Immature natural killer cell (primary cell): ENCODE measurements around the gene ACO1. TPM values are rescaled to one million over a fixed set of nuclear protein-coding genes. Genes with fewer than 3 reads are reported as not detected.

Source experiments
- DNase-seq, 3 donors: peaks; one replicate each; pipeline ENCODE4 v3.0.0; 2022; ENCODE audit warnings: mixed read lengths in 1 of 3
- H3K27ac Mint-ChIP-seq, 6 donors: one replicate each; pipeline ENCODE4 v1.8.0; 2020; ENCODE audit warnings: mixed read lengths in 6 of 6, mild to moderate bottlenecking in 5 of 6, inconsistent platforms in 4 of 6, moderate library complexity in 3 of 6
- H3K27me3 Mint-ChIP-seq, 3 donors: one replicate each; pipeline ENCODE4 v1.8.0; 2020 to 2021; ENCODE audit warnings: low read depth in 3 of 3, mild to moderate bottlenecking in 3 of 3, mixed read lengths in 3 of 3, moderate library complexity in 3 of 3, inconsistent platforms in 1 of 3
- H3K36me3 Mint-ChIP-seq, 3 donors: one replicate each; pipeline ENCODE4 v1.8.0; 2020; ENCODE audit warnings: mixed read lengths in 3 of 3, inconsistent platforms in 2 of 3, mild to moderate bottlenecking in 2 of 3
- H3K4me1 Mint-ChIP-seq, 2 donors: one replicate each; pipeline ENCODE4 v1.8.0; 2020; ENCODE audit warnings: inconsistent platforms in 2 of 2, mild to moderate bottlenecking in 2 of 2, mixed read lengths in 2 of 2, moderate library complexity in 1 of 2
- H3K4me3 Mint-ChIP-seq, 5 donors: one replicate each; pipeline ENCODE4 v1.8.0; 2020; ENCODE audit warnings: mild to moderate bottlenecking in 5 of 5, mixed read lengths in 5 of 5, inconsistent platforms in 3 of 5, moderate library complexity in 3 of 5
- H3K9me3 Mint-ChIP-seq, 6 donors: one replicate each; pipeline ENCODE4 v1.8.0; 2020; ENCODE audit warnings: mild to moderate bottlenecking in 6 of 6, mixed read lengths in 6 of 6, inconsistent platforms in 4 of 6, moderate library complexity in 3 of 6
- polyA plus RNA-seq, 3 donors: library from polyadenylated mRNA; unstranded; fragments of 300-500 nt; fragmentation: Illumina TruSeq; gene quantifications; one replicate each; pipeline ENCODE4 v1.2.3, GENCODE V29; 2021

Gene ACO1
- polyA plus RNA-seq, 3 donors from 2014 or later = 6.2 to 16.3 (median 11.8) TPM

DNA sequence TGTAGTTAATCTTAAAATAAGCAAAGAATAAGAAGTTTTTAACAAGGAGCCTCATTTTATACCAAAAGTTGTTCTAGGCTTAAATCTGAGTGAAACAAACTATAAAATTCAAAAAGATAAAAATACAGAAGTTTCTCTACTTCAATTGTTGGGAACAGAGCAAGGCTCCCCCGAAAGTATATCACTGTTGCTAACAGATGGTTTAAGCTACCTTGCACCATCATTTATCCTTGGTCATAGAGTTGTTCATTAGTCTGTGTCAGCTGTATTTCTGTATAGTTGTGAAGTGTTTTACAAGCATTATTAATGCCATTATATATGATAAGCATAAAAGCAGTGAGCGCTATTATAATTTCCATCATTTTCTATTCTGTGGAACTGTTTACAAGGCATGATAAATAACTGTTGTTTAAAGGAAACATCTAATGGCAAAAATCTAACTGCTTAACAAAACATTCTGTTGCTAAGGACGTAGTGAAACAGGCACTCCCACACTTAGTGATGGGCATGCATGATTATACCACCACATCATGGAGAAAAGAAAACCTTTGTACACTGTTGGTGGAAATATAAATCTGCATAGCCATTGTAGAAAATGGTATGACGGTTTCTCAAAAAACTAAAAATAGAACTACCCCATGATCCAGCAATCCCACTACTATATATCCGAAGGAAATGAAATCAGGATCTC, 23.3 kb upstream of the ACO1 start:
- no peak overlapping the region for H3K4me3 Mint-ChIP-seq
- DNase-seq = no peak
- no peak overlapping the region for H3K27ac Mint-ChIP-seq
- no peaks in the 10 kb centered on the region for H3K4me1 Mint-ChIP-seq
- H3K36me3 Mint-ChIP-seq = no peaks in the 10 kb centered on the region
- H3K9me3 Mint-ChIP-seq = no peaks in the 10 kb centered on the region
- peaks cover 0 to 4% (median 0%) of the 10 kb centered on the region in 3 donors for H3K27me3 Mint-ChIP-seq

DNA sequence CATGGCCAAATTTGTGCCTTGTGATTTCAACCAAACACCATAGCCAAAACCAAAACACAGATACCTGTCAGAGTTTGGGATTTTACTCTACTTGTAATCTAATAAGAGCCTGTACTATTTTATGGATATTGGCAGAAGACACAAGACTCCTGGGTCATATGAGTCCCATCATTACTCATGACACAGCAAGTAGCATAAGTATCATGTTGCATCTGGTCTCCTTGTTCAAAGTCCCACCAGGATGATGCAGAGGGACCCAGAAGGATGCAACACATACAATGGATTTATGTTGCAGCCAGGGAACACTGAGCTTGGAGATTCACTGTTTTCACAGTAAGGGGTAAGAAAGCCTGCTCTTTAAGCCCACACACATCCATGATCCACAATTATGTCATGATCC, 13.2 kb upstream of the ACO1 start:
- H3K9me3 Mint-ChIP-seq = peaks cover 0 to 3% (median 0%) of the 10 kb centered on the region in 6 donors
- no peaks in the 10 kb centered on the region for H3K36me3 Mint-ChIP-seq
- no peak overlapping the region for H3K27ac Mint-ChIP-seq

DNA sequence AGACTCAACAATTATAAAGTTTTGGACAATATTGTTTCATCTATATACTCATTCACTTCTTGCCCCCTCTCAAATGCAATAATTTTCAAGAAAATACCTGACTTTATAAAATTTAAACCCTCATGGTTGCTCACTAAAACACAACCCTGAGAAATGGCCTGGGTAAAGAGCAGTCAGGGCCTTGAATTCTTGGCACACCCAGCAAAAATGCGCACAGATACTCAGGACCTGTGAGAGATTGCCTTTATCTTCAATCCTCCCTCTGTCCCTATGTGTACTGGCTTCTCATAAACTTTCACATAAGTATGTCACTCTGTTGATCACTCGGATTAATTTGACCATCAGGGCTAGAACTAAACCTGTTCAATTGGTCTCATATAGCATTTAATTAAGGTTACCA, 12.8 kb upstream of the ACO1 start:
- Mint-ChIP-seq H3K4me3 (no peak overlapping the region), H3K27me3 (peaks cover 0 to 8% (median 0%) of the 10 kb centered on the region in 3 donors)

More for the DNA sequence above, 13.2 kb upstream of the ACO1 start:
- Mint-ChIP-seq H3K4me1 (no peaks in the 10 kb centered on the region), H3K27me3 (peaks cover 0 to 8% (median 0%) of the 10 kb centered on the region in 3 donors), H3K4me3 (no peak overlapping the region)
- no peak for DNase-seq

DNA sequence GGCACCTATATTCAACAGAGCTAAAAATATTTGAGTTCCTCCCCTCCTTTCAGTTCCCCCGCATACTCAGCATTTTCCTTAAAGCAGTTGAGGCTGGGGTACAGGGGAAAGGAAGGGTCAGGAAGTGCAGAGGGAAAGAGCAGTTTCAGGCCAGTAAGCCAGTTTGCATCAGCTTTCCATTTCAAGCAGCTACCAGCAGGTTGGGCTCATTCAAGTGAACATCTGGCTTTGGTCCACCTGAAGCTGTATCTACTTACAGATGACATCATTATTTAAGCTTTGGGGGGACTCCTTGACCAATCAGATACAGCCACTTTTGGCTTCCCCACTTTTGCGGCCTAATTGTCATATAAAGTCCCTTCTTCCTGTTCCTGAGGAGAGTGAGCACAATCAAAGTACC, 8.2 kb upstream of the ACO1 start:
- Mint-ChIP-seq H3K4me1 (peaks cover 1 to 6% of the 10 kb centered on the region in 2 donors), H3K9me3 (no peaks in the 10 kb centered on the region), H3K36me3 (no peaks in the 10 kb centered on the region), H3K4me3 (no peak overlapping the region), H3K27ac (no peak overlapping the region), H3K27me3 (peaks cover 0 to 11% (median 2%) of the 10 kb centered on the region in 3 donors)
- no peak for DNase-seq

More for the DNA sequence above, 12.8 kb upstream of the ACO1 start:
- Mint-ChIP-seq H3K4me1 (no peaks in the 10 kb centered on the region), H3K36me3 (no peaks in the 10 kb centered on the region), H3K9me3 (peaks cover 0 to 3% (median 0%) of the 10 kb centered on the region in 6 donors), H3K27ac (no peak overlapping the region)
- no peak for DNase-seq

DNA sequence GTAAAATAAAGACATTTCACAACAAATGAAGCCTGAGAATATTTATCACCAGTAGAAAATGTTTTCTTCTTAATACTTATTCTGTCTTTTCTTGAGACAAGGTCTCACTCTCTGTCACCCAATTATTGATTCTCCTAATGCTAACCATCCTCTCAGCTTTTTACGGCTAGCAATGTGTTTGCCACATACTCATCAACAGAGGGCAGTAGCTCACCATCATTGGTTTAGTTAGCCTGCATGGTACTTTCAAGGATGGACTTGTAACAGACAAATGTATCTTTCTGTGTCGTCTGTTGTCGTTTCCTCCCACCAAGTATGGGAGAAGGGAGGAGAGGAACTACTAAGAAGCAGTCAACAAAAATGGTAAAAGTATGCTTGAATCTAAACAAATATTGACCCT, 5.9 kb upstream of the ACO1 start:
- peak; percentile 38 to 51 (median 42) for DNase-seq
- Mint-ChIP-seq H3K27me3 (peaks cover 6 to 20% (median 8%) of the 10 kb centered on the region in 3 donors), H3K9me3 (no peaks in the 10 kb centered on the region), H3K27ac (no peak overlapping the region), H3K4me3 (no peak overlapping the region), H3K36me3 (no peaks in the 10 kb centered on the region), H3K4me1 (peaks cover 2 to 9% of the 10 kb centered on the region in 2 donors)

DNA sequence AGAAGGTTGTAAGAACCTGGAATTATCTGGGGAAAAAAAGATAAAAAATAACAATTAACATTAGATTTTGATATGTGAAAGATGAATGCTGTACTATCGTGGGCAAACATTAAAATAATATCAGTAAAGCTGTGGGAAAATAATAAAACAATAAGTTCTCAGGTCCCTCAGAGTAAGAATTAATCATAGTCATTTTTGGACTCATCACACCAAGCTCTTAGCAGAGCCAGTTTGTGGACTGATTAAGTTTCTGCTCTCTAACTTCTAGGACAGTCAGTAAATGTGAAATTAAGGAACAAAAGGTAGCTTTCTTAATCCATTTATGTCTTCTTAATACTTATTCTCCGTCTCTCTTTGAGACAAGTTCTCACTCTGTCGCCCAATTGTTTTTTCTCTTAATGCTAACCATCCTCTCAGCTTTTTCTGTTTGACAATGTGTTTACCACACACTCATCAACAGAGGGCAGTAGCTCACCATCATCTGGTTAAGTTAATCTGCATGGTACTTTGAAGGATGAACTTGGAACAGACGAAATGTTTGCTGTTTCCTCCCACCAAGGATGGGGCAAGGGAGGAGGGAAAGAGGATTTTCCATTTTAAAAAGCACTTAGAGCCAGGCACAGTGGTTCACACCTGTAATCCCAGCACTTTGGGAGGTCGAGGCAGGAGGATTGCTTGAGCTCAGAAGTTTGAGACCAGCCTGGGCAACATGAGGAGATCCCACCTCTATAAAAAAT, 5.3 kb upstream of the ACO1 start:
- peak overlapping the region in 1 of 5 donors; percentile 2 for H3K4me3 Mint-ChIP-seq
- peak; percentile 60 to 70 (median 65) for DNase-seq
- H3K27me3 Mint-ChIP-seq = peaks cover 8 to 20% (median 10%) of the 10 kb centered on the region in 3 donors
- peak overlapping the region in 1 of 6 donors; percentile 14 for H3K27ac Mint-ChIP-seq
- no peaks in the 10 kb centered on the region for H3K9me3 Mint-ChIP-seq
- no peaks in the 10 kb centered on the region for H3K36me3 Mint-ChIP-seq
- peaks cover 7 to 14% of the 10 kb centered on the region in 2 donors for H3K4me1 Mint-ChIP-seq

DNA sequence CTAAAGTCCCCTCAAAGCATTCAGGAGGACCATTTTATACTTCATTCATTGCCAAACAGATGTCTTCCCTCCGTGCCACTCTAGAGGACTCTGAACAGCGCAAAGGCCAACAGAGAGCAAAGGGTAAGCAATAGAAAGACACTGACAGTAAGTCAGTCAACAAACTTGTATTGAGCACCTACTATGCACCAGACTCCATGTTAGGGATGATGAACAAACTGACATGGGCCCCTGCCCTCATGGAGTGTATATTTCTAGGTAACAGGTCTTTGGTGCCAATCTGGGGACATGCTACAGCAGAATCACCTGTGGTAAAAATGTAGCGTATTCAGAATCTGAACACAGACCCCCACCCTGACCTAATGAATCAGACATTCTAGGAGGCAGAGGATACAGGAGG, 3.5 kb upstream of the ACO1 start:
- no peak overlapping the region for H3K27ac Mint-ChIP-seq
- H3K4me1 Mint-ChIP-seq = peaks cover 12 to 20% of the 10 kb centered on the region in 2 donors

DNA sequence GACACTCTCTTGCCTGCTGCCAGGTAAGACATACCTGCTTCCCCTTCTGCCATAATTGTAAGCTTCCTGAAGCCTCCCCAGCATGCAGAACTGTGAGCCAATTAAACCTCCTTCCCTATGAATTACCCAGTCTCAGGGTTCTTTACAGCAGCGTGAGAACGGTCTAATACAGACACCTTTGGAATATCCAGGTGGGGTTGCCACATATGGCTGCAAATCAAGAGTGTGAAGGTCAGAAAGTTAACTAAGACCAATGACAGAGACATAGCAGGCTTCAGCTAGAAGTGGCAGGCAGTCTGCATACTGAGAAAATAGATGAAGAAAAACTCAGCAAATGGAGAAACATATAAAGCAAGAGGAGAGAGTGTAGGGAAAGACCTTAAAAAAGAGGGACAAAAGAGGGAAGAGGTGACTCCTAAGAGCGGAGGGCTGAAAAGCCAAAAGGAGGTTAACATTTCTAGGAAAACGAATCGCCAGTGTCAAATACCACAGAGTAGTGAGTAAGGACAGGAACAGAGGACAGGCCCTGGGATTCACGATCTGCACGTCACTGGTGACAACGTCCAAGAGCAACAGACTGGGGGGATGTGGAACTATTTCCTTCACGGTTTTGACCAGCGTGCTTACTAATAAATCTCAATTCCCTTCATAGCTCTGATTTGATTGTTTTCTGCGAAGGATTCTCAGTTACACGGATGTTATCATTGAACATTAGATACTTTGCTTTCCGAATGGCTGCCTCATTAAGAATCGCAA, 1.7 kb upstream of the ACO1 start:
- no peak overlapping the region for H3K27ac Mint-ChIP-seq
- H3K4me3 Mint-ChIP-seq = peak overlapping the region; percentile 1 to 42 (median 13)
- peaks cover 12 to 20% of the 10 kb centered on the region in 2 donors for H3K4me1 Mint-ChIP-seq
- H3K9me3 Mint-ChIP-seq = no peaks in the 10 kb centered on the region
- no peak for DNase-seq
- no peaks in the 10 kb centered on the region for H3K36me3 Mint-ChIP-seq
- peaks cover 8 to 20% (median 12%) of the 10 kb centered on the region in 3 donors for H3K27me3 Mint-ChIP-seq

More for the DNA sequence above, 3.5 kb upstream of the ACO1 start:
- no peak overlapping the region for H3K4me3 Mint-ChIP-seq
- H3K9me3 Mint-ChIP-seq = no peaks in the 10 kb centered on the region
- H3K27me3 Mint-ChIP-seq = peaks cover 8 to 20% (median 12%) of the 10 kb centered on the region in 3 donors
- no peaks in the 10 kb centered on the region for H3K36me3 Mint-ChIP-seq
- DNase-seq = no peak

DNA sequence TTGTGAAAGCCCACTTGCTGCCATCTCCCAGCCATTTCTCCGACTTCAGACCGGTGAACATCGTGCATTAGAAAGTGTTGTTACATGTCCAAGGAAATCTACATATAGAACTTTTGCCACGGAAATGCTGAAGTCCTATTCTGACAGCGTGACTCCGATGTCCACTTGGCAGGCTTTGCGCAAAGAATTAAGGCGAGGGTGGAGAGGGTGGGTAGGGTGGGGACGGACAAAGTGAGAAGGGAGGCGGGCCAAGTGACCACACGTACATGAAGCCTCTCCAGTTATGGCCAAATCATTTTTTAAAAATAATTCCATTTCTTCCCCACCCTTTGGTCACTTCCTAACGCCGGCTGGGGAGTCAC, 460 bp upstream of the ACO1 start:
- Mint-ChIP-seq H3K4me3 (peak overlapping the region; percentile 79 to 86 (median 80)), H3K36me3 (no peaks in the 10 kb centered on the region), H3K9me3 (no peaks in the 10 kb centered on the region), H3K4me1 (peaks cover 12 to 19% of the 10 kb centered on the region in 2 donors), H3K27ac (peak overlapping the region in 5 of 6 donors; percentile 3 to 70 (median 13)), H3K27me3 (peaks cover 8 to 20% (median 12%) of the 10 kb centered on the region in 3 donors)
- peak in 1 of 3 donors; percentile 2 for DNase-seq

DNA sequence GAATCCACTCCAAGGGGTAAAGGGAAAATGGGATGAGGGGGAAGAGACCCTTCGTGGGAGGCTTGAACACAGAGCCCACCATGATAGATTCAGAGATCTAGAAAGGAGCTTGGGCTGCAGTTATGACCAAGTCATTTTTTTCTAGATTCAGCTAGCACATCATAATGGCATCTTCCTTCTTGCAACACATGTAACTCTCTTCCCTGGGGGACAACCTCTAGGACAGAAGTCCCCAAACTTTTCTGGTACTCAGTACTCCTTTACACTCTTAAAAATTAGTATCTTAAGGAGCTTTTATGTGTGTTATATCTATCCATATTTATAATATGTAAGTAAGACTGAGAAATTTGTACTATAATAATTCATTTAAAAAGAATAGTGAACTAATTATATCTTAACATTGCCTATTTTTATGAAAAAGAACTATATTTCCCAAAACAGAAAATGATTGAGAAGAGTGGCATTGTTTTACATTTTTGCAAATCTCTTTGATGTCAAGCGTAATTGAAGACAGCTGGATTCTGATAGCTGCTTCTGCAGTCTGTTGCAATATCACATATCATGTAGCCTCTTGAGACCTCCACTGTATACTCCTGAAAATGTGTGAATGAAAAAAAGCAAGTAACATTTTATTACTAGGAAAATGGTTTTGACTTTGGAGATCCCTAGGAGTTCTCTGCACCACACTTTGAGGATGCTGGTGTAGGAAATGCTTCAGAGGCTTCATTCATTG, 875 bp downstream of the ACO1 start:
- no peak for DNase-seq
- Mint-ChIP-seq H3K4me3 (peak overlapping the region; percentile 79 to 88 (median 84)), H3K27ac (peak overlapping the region in 3 of 6 donors; percentile 23 to 54 (median 30)), H3K9me3 (no peaks in the 10 kb centered on the region), H3K27me3 (peaks cover 6 to 13% (median 12%) of the 10 kb centered on the region in 3 donors), H3K36me3 (peaks cover 0 to 3% (median 0%) of the 10 kb centered on the region in 3 donors), H3K4me1 (peaks cover 11 to 14% of the 10 kb centered on the region in 2 donors)

DNA sequence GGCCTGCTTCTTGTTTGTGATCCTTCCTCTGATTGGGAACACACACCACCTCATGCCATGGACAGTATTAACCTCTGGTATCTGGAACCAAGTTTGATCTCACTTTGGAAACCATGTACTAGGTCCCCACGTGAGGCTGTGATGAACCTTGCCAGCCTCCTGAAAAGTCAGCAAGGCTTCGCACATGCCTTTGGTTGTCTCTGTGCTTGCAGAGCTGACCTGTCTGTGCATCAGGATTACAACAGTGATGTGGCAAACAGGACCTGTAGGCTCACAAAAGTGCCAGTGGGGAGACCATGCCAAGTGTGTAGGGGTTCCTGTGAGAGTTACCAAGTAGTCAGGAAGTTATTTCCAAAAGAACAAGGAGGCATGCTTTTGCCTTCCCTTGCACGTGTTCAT, 1.4 kb downstream of the ACO1 start:
- Mint-ChIP-seq H3K9me3 (no peaks in the 10 kb centered on the region), H3K36me3 (peaks cover 0 to 4% (median 0%) of the 10 kb centered on the region in 3 donors), H3K4me3 (peak overlapping the region in 3 of 5 donors; percentile 35 to 57 (median 51)), H3K4me1 (peaks cover 11 to 14% of the 10 kb centered on the region in 2 donors), H3K27ac (no peak overlapping the region), H3K27me3 (peaks cover 6 to 12% (median 10%) of the 10 kb centered on the region in 3 donors)
- no peak for DNase-seq

DNA sequence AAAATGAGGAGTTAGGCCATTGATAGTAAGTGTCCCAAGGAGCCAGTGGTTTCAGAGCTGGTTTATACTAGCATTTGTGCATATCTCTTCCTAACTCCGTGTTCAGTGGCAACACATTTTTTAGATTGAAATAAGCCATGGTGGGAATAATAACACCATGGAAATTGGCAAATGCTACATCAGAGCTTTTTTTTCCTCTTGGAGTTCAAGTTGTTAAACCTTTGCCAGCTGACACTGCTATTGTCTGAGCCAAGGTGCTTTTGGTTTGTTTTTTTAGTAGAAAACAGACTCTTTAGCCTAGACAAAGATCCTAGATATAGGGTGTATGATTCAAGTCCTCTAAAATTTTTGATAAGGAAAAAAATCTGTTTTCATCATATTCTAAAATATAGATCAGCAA, 2.8 kb downstream of the ACO1 start:
- no peaks in the 10 kb centered on the region for H3K9me3 Mint-ChIP-seq
- peaks cover 11 to 14% of the 10 kb centered on the region in 2 donors for H3K4me1 Mint-ChIP-seq
- no peak for DNase-seq
- no peak overlapping the region for H3K27ac Mint-ChIP-seq
- H3K36me3 Mint-ChIP-seq = peaks cover 0 to 4% (median 0%) of the 10 kb centered on the region in 3 donors
- peaks cover 0 to 12% (median 2%) of the 10 kb centered on the region in 3 donors for H3K27me3 Mint-ChIP-seq
- no peak overlapping the region for H3K4me3 Mint-ChIP-seq

DNA sequence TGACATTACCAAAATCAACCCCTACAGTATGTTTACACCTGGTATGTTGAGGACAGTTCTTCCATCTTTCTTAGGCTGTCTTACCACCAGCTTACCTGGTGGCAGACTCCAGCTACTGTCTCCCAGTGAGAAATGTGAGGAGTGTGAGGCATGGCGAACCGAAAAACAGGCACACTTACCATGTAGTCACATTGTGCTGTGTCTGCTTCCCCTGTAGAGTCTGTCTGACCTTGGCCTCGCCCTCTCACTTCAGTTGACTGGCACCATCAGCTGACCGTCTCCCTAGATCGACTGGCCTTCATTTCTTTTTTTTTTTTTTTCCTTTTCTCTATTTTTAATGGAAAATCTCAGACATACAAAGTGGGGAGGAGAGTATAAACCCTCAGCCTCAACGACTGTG, 4.9 kb downstream of the ACO1 start:
- Mint-ChIP-seq H3K4me1 (peaks cover 5 to 6% of the 10 kb centered on the region in 2 donors), H3K36me3 (peaks cover 0 to 8% (median 6%) of the 10 kb centered on the region in 3 donors), H3K9me3 (no peaks in the 10 kb centered on the region), H3K4me3 (no peak overlapping the region), H3K27me3 (peaks cover 0 to 5% (median 2%) of the 10 kb centered on the region in 3 donors), H3K27ac (no peak overlapping the region)
- no peak for DNase-seq
